Endothelial cell of umbilical vein (primary cell): ENCODE measurements around the gene STN1. TPM values are rescaled to one million over a fixed set of nuclear protein-coding genes. Genes with fewer than 3 reads are reported as not detected.

ENCODE experiments used
- BruUV-seq: library from RNA; stranded (reverse); fragments of 400-500 nt; replicated peaks from 2 replicates; lab custom pipeline; 2021; lab: Mats Ljungman, UMichigan
- CTCF ChIA-PET: fragments of 300-600, 350-600 bp; sonication (Branson Sonifier 250); formaldehyde crosslinking; loops from one replicate; lab custom pipeline; 2021; ENCODE audit warnings: antibody characterized with exemption, inconsistent platforms; lab: Charles Lee
- POLR2A ChIA-PET: fragments of 300-600, 350-600 bp; sonication (Branson Sonifier 250); formaldehyde crosslinking; loops from one replicate; lab custom pipeline; 2021; ENCODE audit warnings: antibody characterized with exemption, inconsistent platforms; lab: Charles Lee
- DNase-seq: peaks from one replicate; pipeline ENCODE4 v3.0.0-alpha.2; 2011; ENCODE audit warnings: low read depth, low spot score
- FAIRE-seq: peaks from 2 replicates; lab custom pipeline; 2011; peaks lifted over from hg19 to GRCh38; lab: Jason Lieb, UNC
- H2AFZ ChIP-seq: 2 replicates; pipeline ENCODE4 v1.6.0; 2012; ENCODE audit warnings: low read depth, low read length, control low read depth, inconsistent platforms
- H3K27ac ChIP-seq: 2 replicates; pipeline ENCODE4 v1.5.1; 2011; ENCODE audit warnings: low read depth, mild to moderate bottlenecking, control low read depth, low read length, moderate library complexity; ENCODE audit not compliant: insufficient read depth
- H3K27me3 ChIP-seq, 2 experiments: 2 replicates each; pipeline versions ENCODE4 v1.6.0 to v1.6.1; 2011; ENCODE audit warnings: low read length in 2 of 2, mixed read lengths in 1 of 2; ENCODE audit not compliant: control insufficient read depth in 2 of 2, insufficient read depth in 2 of 2
- H3K36me3 ChIP-seq, 2 experiments: 2 replicates in 1 of 2; 3 replicates in 1 of 2; pipeline ENCODE4 v1.5.1; 2011; ENCODE audit warnings: low read length in 2 of 2, mild to moderate bottlenecking in 1 of 2, moderate library complexity in 1 of 2; ENCODE audit not compliant: control insufficient read depth in 2 of 2, insufficient read depth in 2 of 2; ENCODE audit errors: extremely low read depth in 1 of 2
- H3K4me1 ChIP-seq: 3 replicates; pipeline ENCODE4 v1.5.1; 2011; ENCODE audit warnings: mild to moderate bottlenecking, low read length; ENCODE audit not compliant: control insufficient read depth, insufficient read depth; ENCODE audit errors: extremely low read depth
- H3K4me2 ChIP-seq: 2 replicates; pipeline ENCODE4 v1.6.1; 2011; ENCODE audit warnings: low read length, control low read depth, mixed read lengths; ENCODE audit not compliant: insufficient read depth
- H3K4me3 ChIP-seq, 3 experiments: fragments of 200-600 bp in 1 of 3; sonication (generic), shearing (Covaris generic) in 1 of 3; replicated peaks in 1 of 3; 2 replicates each; pipeline ENCODE4 v1.5.1; 2011 to 2016; ENCODE audit warnings: control low read depth in 3 of 3, low read length in 3 of 3, mild to moderate bottlenecking in 2 of 3, inconsistent platforms in 1 of 3, low read depth in 1 of 3, moderate library complexity in 1 of 3; ENCODE audit not compliant: insufficient read depth in 1 of 3
- H3K79me2 ChIP-seq: 2 replicates; pipeline ENCODE4 v1.6.0; 2012; ENCODE audit warnings: low read length, inconsistent platforms; ENCODE audit not compliant: control insufficient read depth, insufficient read depth
- H3K9ac ChIP-seq: replicated peaks from 2 replicates; pipeline ENCODE3; 2011; ENCODE audit warnings: low read length, control low read depth; ENCODE audit not compliant: insufficient read depth; ENCODE audit errors: extremely low read depth
- H3K9me1 ChIP-seq: replicated peaks from 3 replicates; pipeline ENCODE4 v1.6.0; 2011; ENCODE audit warnings: mild to moderate bottlenecking, low read length; ENCODE audit not compliant: control insufficient read depth, insufficient read depth; ENCODE audit errors: extremely low read depth
- H3K9me3 ChIP-seq: replicated peaks from 2 replicates; pipeline ENCODE4 v1.5.1; 2012; ENCODE audit warnings: low read length, inconsistent platforms; ENCODE audit not compliant: control insufficient read depth, insufficient read depth
- H4K20me1 ChIP-seq: replicated peaks from 2 replicates; pipeline ENCODE3; 2011; ENCODE audit warnings: mild to moderate bottlenecking, low read length; ENCODE audit not compliant: control insufficient read depth, insufficient read depth; ENCODE audit errors: extremely low read depth
- EZH2 ChIP-seq: IDR thresholded peaks from 2 replicates; pipeline ENCODE4 v1.6.1; 2012; ENCODE audit warnings: borderline replicate concordance, low read depth, mild to moderate bottlenecking, moderate library complexity, low read length, inconsistent platforms; ENCODE audit not compliant: severe bottlenecking
- FOS ChIP-seq: IDR thresholded peaks from 2 replicates; pipeline ENCODE4 v1.6.1; 2011; ENCODE audit warnings: mild to moderate bottlenecking, low read length, moderate library complexity, borderline replicate concordance; ENCODE audit not compliant: insufficient read depth
- GATA2 ChIP-seq: IDR thresholded peaks from 2 replicates; pipeline ENCODE4 v1.7.0; 2011; ENCODE audit warnings: low read depth, mild to moderate bottlenecking, moderate library complexity, mixed read lengths, low read length; ENCODE audit not compliant: insufficient read length, insufficient read depth
- JUN ChIP-seq: IDR thresholded peaks from 2 replicates; pipeline ENCODE4 v1.6.1; 2011; ENCODE audit warnings: borderline replicate concordance, low read depth; ENCODE audit not compliant: insufficient read length, insufficient read depth
- MYC ChIP-seq: IDR thresholded peaks from one replicate; pipeline ENCODE4 v1.6.1; 2011; ENCODE audit warnings: mild to moderate bottlenecking, low read depth, low read length
- POLR2A ChIP-seq: IDR thresholded peaks from 2 replicates; pipeline ENCODE4 v1.6.1; 2012; ENCODE audit warnings: low read depth, mild to moderate bottlenecking, control low read depth, low read length
- POLR2AphosphoS5 ChIP-seq: IDR thresholded peaks from 2 replicates; pipeline ENCODE4 v1.6.1; 2012; ENCODE audit warnings: low read depth, mild to moderate bottlenecking, control low read depth, low read length, moderate library complexity; ENCODE audit not compliant: insufficient read depth
- dilution Hi-C: fragments of 300-500 bp; cut with MboI; formaldehyde crosslinking; loops from one replicate; pipeline ENCODE4 v1.15.0; 2019; ENCODE audit warnings: low sequenced_read_pairs; ENCODE audit not compliant: extremely low pct_ligation_motif_present
- intact Hi-C: fragments of 100-400 bp; cut with micrococcal nuclease; formaldehyde crosslinking; loops from one replicate; pipeline ENCODE4 v1.10.0; 2022
- polyA plus RNA-seq, 4 experiments: library from polyadenylated mRNA; depleted of rRNA in 3 of 4; stranded (reverse) in 3 of 4; unstranded in 1 of 4; fragments of >200 nt; gene quantifications; 2 replicates each; pipeline versions ENCODE4 v1.2.1 to v1.2.3, GENCODE V29; 2011 to 2012; ENCODE audit warnings: missing spikeins in 1 of 4
- total RNA-seq: library from RNA; stranded (reverse); gene quantifications from 2 replicates; pipeline ENCODE4 v1.2.3, GENCODE V29; 2021
- TF ChIP-seq, protein P1 (sequence below): IDR thresholded peaks from 2 replicates; pipeline ENCODE4 v1.6.1; 2011; ENCODE audit not compliant: insufficient read depth, insufficient read length
- TF ChIP-seq, protein P2 (sequence below), 2 donors: IDR thresholded peaks; 1 replicate in 1 of 2; 2 replicates in 1 of 2; pipeline ENCODE4 v1.5.1; 2011; ENCODE audit warnings: low read length in 2 of 2, mild to moderate bottlenecking in 2 of 2, moderate library complexity in 2 of 2, control low read depth in 1 of 2, inconsistent platforms in 1 of 2, low read depth in 1 of 2; ENCODE audit not compliant: insufficient read depth in 1 of 2; ENCODE audit errors: extremely low read depth in 1 of 2

The STN1 gene
- total and polyA plus RNA-seq, 2 donors (not counting 3 experiments of a cell fraction or from before 2014, with no cell fraction given): 10.8 to 15.3 TPM

DNA sequence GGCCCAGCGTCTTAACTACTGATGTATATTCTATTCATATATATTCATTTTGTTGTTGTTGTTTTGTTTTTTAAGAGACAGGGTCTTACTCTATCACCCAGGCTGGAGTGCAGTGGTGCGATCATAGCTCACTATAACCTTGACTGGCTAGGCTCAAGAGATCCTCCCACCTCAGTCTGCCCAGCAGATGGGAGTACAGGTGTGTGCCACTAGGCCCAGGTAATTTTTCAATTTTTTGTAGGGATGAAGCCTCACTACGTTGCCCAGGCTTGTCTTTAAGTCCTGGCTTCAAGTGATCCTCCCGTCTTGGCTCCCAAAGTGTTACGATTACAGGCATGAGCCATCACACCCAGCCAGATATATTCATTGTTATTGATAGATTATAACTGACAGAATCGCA lies 12.9 kb upstream of the STN1 start:
- intact Hi-C loops (no loop called here), dilution Hi-C loops (no loop called here)
- H3K9me1 ChIP-seq: no peaks in the 10 kb centered on the region
- no peaks in the 10 kb centered on the region for H3K36me3 ChIP-seq
- H3K9me3 ChIP-seq: no peaks in the 10 kb centered on the region
- ChIA-PET POLR2A (no interaction called here), CTCF (no interaction called here)
- no peak overlapping the region for H3K4me3 ChIP-seq
- no peaks in the 10 kb centered on the region for H3K79me2 ChIP-seq
- TF ChIP-seq, protein P1, sequence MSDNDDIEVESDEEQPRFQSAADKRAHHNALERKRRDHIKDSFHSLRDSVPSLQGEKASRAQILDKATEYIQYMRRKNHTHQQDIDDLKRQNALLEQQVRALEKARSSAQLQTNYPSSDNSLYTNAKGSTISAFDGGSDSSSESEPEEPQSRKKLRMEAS: no peak
- TF ChIP-seq JUN (no peak), MYC (no peak), GATA2 (no peak), FOS (no peak), POLR2A (no peak), EZH2 (no peak), POLR2AphosphoS5 (no peak)
- TF ChIP-seq, protein P2, sequence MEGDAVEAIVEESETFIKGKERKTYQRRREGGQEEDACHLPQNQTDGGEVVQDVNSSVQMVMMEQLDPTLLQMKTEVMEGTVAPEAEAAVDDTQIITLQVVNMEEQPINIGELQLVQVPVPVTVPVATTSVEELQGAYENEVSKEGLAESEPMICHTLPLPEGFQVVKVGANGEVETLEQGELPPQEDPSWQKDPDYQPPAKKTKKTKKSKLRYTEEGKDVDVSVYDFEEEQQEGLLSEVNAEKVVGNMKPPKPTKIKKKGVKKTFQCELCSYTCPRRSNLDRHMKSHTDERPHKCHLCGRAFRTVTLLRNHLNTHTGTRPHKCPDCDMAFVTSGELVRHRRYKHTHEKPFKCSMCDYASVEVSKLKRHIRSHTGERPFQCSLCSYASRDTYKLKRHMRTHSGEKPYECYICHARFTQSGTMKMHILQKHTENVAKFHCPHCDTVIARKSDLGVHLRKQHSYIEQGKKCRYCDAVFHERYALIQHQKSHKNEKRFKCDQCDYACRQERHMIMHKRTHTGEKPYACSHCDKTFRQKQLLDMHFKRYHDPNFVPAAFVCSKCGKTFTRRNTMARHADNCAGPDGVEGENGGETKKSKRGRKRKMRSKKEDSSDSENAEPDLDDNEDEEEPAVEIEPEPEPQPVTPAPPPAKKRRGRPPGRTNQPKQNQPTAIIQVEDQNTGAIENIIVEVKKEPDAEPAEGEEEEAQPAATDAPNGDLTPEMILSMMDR (IDR thresholded peaks at IDR 0.05; ENCODE audit: extremely low read depth in 1 of 2, insufficient read depth in 1 of 2, low read depth in 1 of 2, low read length in 2 of 2): no peak
- BruUV-seq: no TSS peak
- no peaks in the 10 kb centered on the region for H3K27me3 ChIP-seq
- H3K9ac ChIP-seq: no peak overlapping the region
- H3K4me2 ChIP-seq: no peak overlapping the region
- DNase-seq (no peak), FAIRE-seq (no peak)
- no peak overlapping the region for H2AFZ ChIP-seq
- H3K4me1 ChIP-seq: no peaks in the 10 kb centered on the region
- no peak overlapping the region for H3K27ac ChIP-seq
- H4K20me1 ChIP-seq: no peaks in the 10 kb centered on the region
